HG03103 (cell line): Measurements from ENCODE around the gene VKORC1.
"Not testable (repeated sequence)": the region's sequence is repeated elsewhere in the genome, so short reads cannot be mapped to it uniquely, and the experiment has no call there.

Experiments
- ATAC-seq: cut with Tn5 transposase; IDR thresholded peaks from one replicate; pipeline ENCODE4 v1.9.1; 2021; ENCODE audit warnings: low read depth; ENCODE audit not compliant: unreplicated experiment

Gene VKORC1

DNA sequence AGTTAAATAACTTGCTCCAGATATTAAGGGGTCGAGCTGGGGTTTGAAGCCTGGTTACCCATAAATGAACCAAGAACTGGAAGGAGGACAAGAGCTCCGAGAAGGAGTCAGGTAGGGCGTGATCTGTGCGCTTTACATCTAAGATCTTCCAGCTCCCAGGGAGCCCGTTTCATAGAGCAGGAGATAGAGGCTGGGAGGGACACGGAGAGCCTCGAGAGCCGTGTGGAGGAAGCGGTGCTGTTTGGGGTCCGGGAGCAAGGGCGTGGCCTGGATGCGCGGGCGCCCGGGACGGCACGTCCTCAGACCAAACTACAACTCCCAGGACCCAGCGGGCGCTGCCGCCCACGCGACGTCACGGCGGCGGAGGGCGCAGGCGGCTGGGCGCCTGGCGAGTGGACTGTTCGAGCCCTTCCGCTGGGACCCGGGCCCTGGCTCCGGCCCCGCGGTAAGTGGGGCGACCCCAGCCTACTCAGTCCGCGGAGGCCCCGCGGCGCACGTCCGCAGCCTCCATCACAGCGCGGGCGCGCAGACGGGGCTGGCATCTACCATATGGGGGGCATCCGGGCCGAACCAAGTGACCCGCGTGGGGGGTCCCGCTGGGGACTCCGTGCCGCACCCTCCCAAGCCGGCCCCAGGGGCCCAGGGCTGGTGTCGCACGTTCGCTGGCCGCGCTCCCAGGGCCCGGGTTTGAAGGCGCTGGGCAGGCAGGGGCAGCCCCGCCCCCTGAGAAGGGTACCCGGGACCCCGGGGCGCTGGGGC, 13.6 kb upstream of the VKORC1 start, which contains the start of gene BCKDK:
BCKDK (plus strand) TSS at position 352 of the 759 bp plus-strand sequence. CDS start 838 bp downstream, outside the sequence.
- peak; percentile 65 for ATAC-seq

DNA sequence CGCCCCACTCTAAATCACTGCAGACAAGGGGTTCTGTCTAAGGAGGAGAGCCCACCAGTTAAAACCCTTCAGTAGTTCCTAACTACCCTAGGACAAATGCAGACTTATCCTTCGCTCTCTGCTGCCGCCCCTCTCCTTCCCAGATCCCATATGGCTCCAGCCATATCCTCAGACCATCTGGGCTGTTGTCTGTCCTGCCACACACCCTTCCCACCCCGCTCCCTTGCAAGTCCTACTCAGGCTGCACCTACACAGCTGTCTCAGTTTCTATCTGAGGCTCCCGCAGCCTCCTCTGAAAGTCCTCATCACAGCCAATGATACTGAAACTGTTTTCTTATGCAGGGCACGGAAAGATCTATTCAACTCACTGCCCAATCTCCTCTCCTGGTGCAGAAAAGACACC, 12.9 kb upstream of the VKORC1 start:
- peak; percentile 48 for ATAC-seq

DNA sequence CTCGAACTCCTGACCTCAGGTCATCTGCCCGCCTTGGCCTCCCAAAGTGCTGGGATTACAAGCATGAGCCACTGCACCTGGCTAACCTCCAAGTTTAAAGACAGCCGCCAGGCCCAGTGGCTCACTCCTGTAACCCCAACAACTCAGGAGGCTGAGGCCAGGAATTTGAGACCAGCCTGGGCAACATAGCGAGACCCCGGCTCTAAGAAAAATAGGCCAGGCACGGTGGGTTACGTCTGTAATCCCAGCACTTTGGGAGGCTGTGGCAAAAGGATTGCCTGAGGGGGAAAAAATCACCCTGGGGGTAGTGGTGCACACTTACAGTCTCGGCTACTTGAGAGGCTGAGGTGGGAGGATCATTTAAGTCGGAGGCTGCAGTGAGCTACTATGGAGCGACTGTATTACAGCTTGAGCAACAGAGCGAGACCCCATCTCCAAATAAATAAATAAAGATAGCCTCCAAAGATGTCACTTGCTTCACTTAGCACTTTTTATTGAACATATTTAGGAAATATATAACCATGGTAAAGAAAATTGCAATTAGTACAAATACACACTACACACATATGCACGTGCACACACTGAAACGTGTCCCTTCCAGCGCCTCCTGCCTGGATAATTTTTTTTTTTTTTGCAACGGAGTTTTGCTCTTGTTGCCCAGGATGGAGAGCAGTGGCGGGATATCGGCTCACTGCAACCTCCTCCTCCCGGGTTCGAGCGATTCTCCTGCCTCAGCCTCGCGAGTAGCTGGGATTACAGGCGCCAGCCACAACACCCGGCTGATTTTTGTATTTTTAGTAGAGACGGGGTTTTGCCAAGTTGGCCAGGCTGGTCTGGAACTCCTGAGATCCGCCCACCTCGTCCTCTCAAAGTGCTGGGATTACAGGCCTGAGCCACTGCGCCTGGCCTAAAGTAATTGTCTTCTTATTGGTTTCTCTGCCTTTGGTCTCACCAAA, 12.2 kb upstream of the VKORC1 start:
- no peak for ATAC-seq

DNA sequence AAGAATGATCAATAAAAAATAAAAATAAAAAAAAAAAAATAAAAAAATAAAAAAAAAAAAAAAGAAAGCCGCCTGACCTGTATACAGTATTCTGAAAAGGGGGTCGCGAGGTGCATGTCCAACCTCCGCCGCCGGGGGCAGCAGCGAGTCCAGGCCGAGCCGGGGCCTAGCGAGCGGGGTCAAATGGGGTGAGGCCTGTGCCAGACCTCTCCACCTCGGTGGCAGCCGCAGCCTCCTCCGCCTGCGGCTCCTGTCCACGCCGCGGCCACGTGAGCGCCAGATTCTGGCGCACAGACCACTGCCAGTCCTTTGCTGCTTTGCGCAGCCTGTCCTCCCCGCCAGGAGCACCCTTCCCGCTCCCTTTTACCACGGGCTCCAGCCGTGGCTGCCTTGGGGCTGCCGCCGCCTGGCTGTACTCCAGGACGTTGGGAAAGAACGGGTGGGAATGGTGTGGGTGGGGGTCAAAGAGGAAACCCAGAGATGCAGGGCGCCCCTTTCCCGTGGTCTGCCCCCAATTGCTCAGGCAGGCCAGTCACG, 11.1 kb upstream of the VKORC1 start:
- peak; percentile 40 for ATAC-seq

DNA sequence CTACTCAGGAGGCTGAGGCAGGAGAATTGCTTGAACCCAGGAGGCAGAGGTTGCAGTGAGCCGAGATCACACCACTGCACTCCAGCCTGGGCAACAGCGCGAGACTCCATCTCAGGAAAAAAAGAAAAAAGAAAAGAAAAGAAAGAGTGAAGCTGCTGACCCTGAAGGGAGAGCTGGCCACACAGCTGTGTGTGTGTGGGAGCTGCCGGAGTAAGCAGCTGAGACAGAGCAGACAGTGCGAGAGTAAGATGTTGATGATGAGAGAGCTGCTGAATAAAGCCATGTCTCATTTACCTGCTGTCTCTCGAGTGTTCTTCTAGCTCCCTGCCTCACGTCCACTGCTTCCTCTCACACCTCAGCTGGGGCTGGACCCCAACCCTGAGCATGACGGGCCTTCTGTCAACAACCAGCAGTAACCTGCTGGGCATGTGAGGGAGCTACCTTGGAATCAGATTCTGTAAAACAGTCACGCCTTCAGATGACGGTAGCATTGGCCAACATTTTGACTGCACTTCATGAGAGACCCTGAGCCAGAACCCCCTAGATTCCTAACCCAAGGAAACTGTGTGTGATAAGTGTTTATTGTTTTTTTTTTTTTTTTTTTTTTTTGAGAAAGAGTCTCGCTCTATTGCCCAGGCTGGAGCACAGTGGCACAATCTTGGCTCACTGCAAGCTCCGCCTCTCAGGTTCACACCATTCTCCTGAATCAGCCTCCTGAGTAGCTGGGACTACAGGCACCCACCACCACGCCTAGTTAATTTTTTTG, 6.5 kb upstream of the VKORC1 start:
- ATAC-seq = not testable (repeated sequence)

DNA sequence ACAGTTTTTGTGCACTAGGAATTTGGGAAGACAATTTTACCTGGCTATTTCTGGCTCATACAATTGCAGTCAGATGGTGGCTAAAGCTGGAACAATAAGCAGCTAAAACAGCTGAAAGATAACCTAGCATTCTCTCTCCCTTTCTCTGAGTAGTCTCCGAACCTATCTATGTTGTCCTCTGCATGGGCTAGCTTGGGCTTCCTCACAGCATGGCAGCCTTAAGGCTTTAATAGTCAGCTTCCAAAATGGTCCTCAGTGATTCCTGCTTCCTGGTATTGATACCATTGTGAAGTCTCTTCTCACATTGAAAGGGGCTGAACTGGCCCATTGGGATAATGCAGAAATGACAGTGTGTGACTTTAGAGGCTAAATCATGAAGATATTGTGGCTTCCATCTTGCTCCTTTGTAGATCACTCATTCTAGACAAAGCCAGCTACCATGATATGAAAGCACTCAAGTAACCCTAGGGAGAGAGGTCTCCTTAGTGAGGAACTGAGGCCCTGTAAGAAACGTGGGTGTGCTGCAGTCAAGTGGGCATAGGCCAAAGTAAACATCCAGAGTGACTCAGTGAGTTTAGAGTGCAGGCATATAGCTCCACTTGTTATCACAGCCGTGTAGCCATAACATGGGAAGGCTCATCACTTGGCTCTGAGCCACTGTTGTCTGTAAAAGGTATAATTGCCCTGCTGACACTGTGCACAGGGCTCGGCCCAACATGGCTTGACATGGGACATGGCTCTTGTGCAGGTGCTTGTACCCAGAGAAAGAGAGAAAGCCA, 5.5 kb upstream of the VKORC1 start:
- ATAC-seq = no peak

DNA sequence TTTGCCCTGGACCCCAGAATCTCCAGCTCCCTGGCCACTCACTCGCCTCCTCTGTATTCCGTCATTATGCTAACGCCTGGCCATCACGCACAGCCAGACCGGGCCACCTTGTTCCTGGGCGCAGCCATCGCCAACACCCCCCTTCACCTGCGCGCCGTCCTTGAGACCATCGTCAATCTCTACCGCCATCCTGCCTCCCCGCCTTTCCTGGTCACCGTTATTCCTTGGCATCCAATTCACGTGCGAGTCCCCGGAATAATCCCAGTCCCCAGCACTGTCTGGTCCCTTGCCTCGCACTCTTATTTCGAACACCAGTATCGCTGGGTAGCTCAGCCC, 541 bp downstream of the VKORC1 start:
- no peak for ATAC-seq

DNA sequence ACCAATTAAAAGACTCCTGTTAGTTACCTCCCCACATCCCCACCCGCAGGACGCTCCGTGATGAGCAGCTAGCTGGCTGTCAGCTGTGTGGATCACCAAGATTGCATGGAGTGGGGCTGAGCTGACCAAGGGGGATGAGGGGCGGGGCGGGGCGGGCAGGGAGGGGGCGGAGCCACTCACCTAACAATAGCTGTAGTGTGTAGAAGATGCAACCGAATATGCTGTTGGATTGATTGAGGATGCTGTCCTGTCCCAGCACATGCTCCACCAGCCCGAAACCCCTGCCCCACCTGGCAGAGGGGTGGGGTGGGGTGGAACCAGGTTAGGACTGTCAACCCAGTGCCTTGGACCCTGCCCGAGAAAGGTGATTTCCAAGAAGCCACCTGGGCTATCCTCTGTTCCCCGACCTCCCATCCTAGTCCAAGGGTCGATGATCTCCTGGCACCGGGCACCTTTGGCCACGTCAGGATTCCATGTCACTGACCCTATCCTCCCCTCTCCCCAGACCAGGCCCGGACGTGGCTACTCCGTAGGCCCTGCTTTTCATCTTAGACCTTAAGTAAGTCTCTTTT, 1.4 kb downstream of the VKORC1 start:
- ATAC-seq = no peak

DNA sequence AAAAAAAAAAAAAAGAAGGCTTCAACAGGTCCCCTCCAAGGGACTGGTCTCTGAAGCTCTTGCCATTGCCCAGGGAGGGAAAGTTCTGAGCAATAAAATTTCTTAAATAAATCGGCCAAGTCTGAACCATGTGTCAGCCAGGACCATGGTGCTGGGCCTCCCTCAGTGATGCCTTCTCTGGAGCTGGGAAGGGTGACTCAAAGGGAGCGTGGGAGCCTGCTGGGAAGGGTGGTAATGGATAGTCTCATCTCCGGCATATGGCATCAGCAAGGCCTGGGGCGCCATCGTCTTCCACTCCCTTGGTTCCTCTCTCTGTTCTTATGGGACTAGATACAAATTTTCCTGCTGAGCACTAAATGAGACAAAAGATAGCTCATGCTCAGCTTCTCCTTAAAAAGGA, 2.3 kb downstream of the VKORC1 start:
- ATAC-seq = no peak

DNA sequence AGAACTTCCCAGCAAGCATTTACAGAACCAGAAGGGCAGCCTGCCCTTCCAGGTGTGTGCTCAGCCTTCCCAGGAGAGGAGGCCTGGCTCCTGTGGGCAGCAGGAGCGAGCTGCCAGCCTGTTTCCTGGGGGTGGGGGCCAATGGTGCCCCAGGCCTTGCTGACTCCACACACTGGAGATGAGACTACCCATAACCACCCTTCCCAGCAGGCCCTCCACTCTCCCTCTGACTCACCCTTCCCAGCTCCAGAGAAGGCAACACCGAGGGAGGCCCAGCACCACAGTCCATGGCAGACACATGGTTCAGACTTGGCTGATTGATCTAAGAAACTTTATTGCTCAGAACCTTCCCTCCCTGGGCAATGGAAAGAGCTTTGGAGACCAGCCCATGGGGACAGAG, 4.1 kb downstream of the VKORC1 start:
- ATAC-seq = no peak

DNA sequence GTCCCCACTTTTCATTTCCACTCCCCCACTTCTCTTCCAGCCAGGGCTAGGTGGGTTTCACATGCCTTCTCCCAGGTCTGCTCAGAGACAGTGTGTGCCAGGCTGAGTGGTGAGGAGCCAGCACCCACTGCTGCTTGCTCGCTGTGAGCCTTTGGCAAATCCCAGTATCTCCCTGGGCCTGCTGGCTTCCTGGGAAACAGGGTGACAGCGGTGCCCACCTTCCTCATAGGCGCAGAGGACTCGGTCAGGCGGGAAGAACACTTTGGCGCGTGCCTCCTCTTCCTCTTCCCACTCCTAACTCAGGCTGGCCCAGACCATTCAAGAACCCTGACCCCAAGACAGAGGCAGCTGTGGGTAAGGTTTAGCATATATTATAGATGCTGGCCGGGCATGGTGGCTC, 5.4 kb downstream of the VKORC1 start:
- no peak for ATAC-seq

DNA sequence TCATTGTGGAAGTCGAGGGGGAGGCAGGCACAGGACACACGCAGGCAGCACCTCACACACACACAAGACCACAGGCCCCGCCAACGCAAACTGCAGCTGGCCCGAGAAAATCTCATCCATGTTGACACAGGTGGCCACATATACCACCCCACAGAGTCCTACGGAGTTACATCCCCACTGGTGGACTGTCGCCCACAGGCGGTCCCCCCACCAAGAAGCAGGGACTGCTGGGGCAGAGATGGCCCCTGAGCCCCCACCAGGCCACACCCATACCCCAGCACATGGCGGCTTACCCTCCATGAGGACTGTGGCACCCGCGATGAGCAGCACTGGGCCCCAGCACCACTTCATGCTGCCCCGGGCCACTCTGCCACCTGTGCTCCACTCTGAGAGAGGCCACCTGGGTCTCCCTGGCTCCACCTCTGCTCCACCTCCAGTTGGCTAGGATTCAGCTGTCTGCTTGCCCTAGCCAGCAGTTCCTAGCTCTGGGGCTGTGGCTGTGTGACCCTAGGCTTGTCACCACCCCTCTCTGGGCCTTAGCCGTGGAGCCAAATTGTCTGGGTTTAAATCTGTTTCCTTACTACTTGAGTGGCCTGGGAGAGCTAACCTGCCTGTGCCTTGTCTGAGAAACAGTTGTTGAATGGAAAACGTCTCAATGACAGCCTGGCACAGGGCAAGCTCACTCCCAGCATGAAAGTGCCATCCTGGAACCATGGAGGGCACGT, 6.0 kb downstream of the VKORC1 start, which contains the start of gene PRSS53:
PRSS53 (minus strand) TSS at position 485 of the 725 bp plus-strand sequence; CDS start at position 351, 134 bp downstream.
- ATAC-seq = no peak

DNA sequence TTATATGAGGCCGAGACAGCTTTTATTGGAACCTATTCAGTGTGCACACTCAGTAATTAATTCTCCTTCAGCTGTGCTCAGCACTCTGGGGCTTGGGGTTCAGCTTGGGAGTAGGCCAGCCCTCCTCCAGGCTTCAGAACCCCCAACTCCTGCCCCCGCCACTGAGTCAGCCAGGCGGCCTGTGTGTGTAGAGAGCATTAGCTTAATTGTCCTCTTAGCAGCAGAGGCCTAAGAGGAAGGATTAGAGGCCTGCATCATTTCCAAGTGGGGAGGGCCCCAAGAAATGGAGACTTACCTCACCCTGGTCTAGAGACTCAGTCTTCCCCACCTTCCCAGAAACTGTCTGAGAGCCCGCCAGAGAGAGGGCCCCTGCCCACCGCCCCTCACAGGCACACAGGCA, 6.6 kb downstream of the VKORC1 start:
- ATAC-seq = no peak

DNA sequence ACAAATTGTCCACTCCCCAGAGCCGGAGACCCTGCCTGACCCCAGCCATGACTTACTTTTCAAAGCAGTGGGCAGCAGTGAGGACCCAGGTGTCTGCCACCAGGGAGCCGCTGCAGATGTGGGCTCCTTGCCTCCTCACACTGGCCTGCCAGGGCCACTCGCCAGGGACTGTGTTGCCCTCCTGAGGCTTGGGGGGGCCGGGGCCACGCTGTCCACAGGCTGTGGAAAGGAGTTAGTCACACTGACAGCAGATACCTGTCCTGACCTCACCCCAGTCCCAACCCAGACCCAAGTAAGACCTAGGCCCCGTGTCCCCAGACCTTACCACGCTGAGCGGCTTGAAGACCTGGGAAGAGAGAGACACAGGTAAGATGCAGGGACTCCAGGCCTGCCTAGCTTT, 7.1 kb downstream of the VKORC1 start:
- no peak for ATAC-seq

DNA sequence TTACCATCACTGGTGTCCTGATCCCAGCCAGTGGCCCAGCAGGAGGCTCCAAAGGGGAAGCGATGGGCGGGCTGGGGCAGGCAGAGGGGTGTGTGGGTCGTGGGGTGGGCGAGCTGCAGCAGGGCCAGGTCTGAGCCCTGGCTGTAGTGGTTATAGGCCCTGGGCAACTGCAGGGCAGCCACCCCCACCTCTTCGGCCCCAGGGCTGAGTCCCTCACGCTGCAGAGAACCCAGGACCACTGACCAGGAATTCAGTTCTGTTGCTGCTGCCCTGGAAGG, 8.0 kb downstream of the VKORC1 start:
- ATAC-seq = no peak

DNA sequence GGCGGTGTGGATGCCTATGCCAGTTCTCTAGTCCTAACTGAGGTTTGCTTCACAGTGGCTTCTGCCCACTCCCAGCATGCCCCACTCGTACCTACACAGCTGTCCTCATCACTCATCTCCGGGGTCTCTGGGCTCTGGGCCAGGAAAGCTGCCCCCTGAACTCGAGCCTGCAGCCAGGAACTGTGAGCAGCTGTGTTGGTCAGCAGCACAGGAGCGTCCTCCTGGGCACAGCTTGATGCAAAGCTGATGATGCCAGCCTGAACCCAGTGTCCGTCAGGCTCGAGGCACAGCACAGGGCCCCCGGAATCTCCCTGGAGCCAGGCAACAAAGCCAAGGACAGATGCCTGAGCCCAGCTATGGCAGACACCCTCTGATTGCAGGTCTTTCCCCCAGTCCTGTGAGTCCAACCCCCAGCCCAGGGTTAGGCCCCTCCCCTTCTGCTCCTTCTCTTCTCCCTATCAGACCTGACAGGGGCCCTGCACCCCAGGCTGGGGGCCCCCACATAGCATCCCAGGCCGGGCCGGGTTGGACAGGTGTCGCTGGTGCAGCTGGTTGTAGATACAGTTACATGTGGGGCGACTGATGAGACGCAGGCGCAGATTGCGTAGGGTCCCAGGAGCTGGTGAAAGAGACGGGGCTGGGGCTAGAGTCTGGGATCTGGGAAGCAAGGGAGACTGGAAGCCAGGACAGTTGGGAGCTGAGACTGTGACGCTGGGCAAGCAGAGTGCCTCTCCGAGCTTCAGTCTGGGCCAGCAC, 8.5 kb downstream of the VKORC1 start:
- ATAC-seq = no peak

DNA sequence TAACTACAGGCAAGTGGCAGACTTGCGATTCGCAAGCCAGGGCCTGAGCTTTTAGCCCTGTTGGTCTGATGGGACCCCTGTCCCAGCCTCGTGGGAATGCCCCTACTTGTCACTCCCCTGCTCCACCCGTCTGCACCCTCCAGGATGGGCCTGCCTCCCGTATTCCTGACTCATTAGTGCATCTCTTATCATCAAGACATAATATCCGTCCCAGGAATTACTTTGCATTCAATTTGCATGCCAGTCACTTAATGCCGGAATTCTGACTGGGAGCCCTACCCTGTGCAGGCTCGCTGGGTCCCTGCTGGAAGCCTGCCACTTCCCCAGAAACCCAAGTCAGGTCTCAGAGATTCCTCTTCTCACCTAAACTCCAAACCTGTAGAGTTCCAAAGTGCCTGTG, 9.2 kb downstream of the VKORC1 start:
- no peak for ATAC-seq

DNA sequence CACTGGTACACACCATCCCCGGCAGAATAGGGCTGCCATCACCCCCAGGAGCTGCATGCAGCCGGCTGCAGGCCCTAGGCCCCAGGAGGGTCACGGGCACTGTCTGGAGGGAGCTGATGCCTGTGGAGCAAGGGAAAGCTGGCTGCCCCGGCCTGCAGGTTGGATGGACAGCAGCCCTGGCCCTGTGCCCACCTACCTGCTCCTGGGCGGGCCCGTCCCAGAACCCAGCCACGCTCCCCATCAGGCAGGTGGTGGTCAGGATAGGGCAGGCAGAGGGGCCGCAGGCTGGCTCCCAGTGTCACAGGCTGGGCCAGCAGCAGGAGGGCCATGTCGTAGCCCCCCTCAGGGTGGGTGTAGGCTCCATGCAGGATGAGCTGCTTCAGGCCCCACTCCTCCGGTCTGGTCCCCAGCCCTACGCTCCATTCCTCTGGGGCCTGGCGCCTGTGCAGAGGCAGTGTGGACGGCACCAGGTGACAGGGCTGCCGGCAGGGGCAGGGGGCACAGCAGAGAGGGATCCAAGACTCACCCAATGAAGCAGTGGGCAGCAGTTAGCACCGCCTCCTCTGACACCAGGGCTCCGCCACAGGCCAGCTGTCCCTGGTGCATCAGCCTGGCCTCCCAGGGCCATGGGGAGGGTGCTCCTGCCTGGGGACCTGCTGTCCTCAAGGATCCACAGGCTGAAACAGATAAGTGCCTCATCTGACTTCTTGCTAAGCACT, 9.9 kb downstream of the VKORC1 start:
- ATAC-seq = no peak
